ENCODE results near the gene TRMT2A.

The TRMT2A gene

GRCh38 chr22:20132686-20133246 lies 15.7 kb upstream of the TRMT2A start:
- no peak for DNase-seq (ENCODE audit: low read depth)

- DNase-seq (ENCODE audit: low read depth), result no peak
Observed at GRCh38 chr22:20131859-20132685, 15.0 kb upstream of the TRMT2A start.

GRCh38 chr22:20131597-20131858 lies 14.5 kb upstream of the TRMT2A start, which contains the start of gene ZDHHC8:
Gene ZDHHC8, plus strand, starts transcription at chr22:20131804. Its CDS starts 144 bp downstream, at chr22:20131948.
- DNase-seq (ENCODE audit: low read depth), result no peak

DNA sequence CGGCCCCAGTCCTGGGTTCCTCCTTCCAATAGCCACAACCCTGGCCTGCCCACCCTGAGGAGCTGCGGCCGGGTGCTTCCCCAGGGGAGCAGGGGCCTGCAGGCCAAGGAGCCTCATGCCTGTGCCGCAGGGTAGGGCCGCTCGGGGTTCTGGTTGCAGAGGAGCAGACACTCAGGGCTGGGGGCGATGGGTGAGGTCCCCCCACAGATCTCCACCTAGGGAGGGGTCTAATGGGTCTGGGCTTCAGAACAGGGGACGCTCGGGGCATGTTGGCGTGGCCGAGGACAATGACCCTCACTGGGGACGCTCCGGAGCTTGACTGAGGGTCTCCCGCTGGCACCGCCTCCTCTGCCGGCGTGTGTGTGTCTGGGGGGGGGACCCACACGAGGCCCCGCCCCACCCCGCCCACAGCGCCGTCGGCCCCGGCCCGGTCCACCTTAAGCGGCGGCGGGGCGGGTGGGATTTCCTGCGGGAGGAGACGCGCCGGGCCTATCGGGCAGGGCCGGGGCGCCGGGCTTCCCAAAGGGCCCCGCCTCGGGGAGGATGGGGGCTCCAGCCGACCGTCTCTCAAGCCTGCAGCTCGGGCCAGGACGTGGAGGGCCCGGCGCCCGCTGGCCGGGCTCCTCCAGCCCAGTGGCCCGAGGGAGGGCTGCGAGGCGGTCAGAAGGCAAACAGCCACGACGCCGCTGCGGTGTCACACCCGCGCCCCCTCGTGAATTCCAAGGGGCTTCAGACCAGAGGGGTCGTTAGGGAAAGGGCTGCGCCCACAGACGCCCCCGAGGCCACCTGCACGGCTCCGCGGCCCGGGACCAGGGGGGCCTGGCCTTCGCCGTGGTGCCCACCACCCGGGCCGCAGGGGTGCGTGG lies 13.9 kb upstream of the TRMT2A start:
- DNase-seq (ENCODE audit: low read depth), result peak; percentile 43

DNA sequence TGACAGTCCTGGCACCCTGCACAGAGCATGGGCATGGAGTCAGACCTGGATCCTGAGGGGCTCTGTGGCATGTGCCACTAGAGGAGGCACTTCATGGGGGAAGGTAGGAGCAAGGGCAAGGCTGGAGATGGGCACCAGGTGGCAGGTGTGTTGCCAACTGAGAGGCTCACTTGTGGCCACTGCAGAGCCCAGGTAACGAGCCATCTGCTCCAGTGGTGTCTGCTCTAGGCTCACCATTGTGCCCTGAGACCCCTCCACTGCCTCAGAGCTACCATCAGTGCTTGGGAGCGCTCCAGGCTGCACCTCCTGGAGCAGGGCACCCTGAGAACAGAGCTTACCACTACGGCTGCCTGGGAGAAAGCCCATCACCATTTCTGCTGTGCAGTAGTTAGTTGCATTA lies 13.3 kb upstream of the TRMT2A start:
- no peak for DNase-seq (ENCODE audit: low read depth)

DNA sequence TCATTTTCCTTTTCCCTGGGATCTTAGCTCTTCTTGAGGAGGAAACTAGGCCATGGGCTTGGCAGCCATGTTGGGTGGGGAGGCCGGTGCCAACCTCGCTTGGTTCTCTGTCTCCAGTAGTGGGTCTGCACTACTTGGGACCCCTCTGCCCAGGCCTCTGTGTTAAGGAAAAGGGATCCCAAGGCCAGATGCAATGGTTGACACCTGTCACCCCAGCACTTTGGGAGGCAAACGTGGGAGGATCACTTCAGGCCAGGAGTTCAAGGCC lies 12.7 kb upstream of the TRMT2A start:
- no peak for DNase-seq (ENCODE audit: low read depth)

GRCh38 chr22:20128902-20129746 lies 12.1 kb upstream of the TRMT2A start:
- DNase-seq (ENCODE audit: low read depth), result no peak

- DNase-seq (ENCODE audit: low read depth), result no peak
Observed at GRCh38 chr22:20128619-20128901, 11.5 kb upstream of the TRMT2A start.

GRCh38 chr22:20127869-20128618 lies 11.0 kb upstream of the TRMT2A start:
- DNase-seq (ENCODE audit: low read depth), result no peak

DNA sequence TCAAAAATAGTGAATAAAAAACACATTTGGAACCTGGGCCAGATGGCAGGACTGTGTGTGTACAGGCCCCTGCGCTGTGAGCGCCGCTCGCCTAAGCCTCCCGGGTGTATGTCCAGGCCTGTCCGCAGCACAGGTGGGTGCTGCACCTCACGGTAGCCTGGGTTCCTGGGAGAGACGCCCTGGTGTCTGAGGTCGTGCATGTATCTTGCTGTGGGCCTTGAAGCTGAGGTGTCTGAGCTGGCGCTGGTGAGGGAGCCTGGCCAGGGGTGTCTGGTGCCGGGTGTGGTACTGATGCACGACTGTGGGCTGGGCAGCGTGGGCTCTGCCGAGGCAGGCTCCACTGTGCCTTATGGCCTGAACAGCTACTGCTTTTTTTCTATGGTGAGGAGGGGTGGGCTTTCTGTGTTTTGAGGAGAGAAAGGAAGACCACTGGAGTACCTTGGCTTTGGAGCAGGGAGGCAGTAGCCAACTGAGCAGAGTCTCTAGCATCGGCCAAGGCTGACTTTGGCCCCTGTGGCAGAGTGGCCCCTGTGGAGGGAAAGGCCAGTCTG lies 10.4 kb upstream of the TRMT2A start:
- DNase-seq (ENCODE audit: low read depth), result no peak

GRCh38 chr22:20126284-20127029 lies 9.4 kb upstream of the TRMT2A start:
- no peak for DNase-seq (ENCODE audit: low read depth)

GRCh38 chr22:20125201-20126174 lies 8.5 kb upstream of the TRMT2A start:
- DNase-seq (ENCODE audit: low read depth), result no peak

- no peak for DNase-seq (ENCODE audit: low read depth)
Observed at GRCh38 chr22:20124083-20124787, 7.2 kb upstream of the TRMT2A start.

DNA sequence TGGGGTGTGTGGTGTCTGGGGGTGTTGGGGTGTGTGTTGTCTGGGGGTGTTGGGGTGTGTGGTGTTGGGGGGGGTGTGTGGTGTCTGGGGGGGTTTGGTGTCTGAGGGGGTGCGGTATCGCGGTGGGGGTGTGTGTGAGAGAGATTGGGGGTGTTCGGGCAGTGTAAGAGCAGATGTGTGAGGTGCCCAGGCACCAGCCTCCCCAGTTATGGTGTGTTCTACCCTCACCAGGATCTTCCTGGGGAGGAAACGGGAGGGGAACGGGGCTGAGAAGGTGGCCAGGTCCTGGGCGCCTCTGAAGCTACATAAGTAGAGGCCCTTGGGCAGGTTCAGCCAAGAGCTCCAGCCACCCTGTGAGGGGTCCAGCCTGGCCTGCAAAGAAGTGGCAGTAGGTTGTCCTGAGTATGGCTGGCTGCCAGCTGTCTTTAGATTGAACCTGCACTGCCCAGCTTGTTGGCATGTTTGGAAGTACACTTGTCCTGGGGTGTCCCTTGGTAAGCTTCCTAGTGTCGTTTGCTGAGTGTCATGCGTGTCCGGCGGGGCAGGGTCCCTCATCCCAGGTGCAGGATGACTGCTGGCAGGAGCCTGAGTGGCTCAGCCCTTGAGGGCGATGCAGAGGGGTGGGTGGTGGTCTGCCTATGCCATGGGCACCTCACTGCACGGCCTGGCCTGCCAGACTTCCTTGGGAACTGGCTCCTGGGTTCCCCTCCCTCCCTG lies 6.5 kb upstream of the TRMT2A start:
- DNase-seq (ENCODE audit: low read depth), result no peak

DNA sequence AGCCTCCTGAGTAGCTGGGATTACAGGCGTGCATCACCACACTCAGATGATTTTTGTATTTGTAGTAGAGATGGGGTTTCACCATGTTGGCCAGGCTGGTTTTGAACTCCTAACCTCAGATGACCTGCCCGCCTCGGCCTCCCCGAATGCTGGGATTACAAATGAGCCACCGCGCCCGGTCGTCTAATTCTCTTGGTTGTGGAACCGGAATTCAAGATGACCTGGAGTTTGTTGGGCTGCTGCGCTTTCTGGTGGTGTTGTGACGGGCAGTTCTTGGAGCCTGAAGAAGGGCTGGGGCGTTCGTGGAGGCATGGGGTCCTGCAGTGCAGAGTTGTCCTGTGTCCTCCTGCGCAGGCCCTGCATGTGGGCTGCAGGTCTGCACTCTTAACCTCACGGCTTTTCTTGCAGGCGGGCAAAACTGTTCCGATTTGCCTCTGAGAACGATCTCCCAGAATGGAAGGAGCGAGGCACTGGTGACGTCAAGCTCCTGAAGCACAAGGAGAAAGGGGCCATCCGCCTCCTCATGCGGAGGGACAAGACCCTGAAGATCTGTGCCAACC lies 4.9 kb upstream of the TRMT2A start:
- DNase-seq (ENCODE audit: low read depth), result no peak

GRCh38 chr22:20118300-20119020 lies 1.4 kb upstream of the TRMT2A start:
- DNase-seq (ENCODE audit: low read depth), result no peak

GRCh38 chr22:20117633-20118299 lies 740 bp upstream of the TRMT2A start:
- DNase-seq (ENCODE audit: low read depth), result no peak

Data from fibroblast of the conjunctiva (primary cell).